Cerebellar cortex (tissue), 1 donor: ENCODE measurements around the gene KCND3.
"Not testable (repeated sequence)": the region's sequence is repeated elsewhere in the genome, so short reads cannot be mapped to it uniquely, and the experiment has no call there.

Experiments
- DNase-seq: peaks from one replicate; pipeline ENCODE4 v3.0.0-alpha.2; 2015; ENCODE audit warnings: low spot score

KCND3 gene

GRCh38 chr1:111814305-111814628 lies 175.2 kb downstream of the KCND3 start:
- peak; percentile 25 for DNase-seq

- DNase-seq, result peak; percentile 51
Observed at GRCh38 chr1:111813440-111814304, 175.8 kb downstream of the KCND3 start.

- no peak for DNase-seq
Observed at GRCh38 chr1:111812306-111812705, 177.2 kb downstream of the KCND3 start.

- no peak for DNase-seq
Observed at GRCh38 chr1:111811891-111812290, 177.6 kb downstream of the KCND3 start.

- DNase-seq, result no peak
Observed at GRCh38 chr1:111805251-111805650, 184.2 kb downstream of the KCND3 start.

GRCh38 chr1:111804776-111805175 lies 184.7 kb downstream of the KCND3 start:
- no peak for DNase-seq

GRCh38 chr1:111803951-111804350 lies 185.5 kb downstream of the KCND3 start:
- DNase-seq, result peak; percentile 75

- DNase-seq, result no peak
Observed at GRCh38 chr1:111802984-111803383, 186.5 kb downstream of the KCND3 start.

GRCh38 chr1:111802110-111802509 lies 187.4 kb downstream of the KCND3 start:
- no peak for DNase-seq

GRCh38 chr1:111801071-111801850 lies 188.2 kb downstream of the KCND3 start:
- peak; percentile 88 for DNase-seq

GRCh38 chr1:111799722-111800121 lies 189.7 kb downstream of the KCND3 start:
- DNase-seq, result not testable (repeated sequence)

GRCh38 chr1:111798580-111798979 lies 190.9 kb downstream of the KCND3 start:
- DNase-seq, result no peak

- DNase-seq, result no peak
Observed at GRCh38 chr1:111795401-111795800, 194.1 kb downstream of the KCND3 start.

GRCh38 chr1:111793923-111794322 lies 195.5 kb downstream of the KCND3 start:
- DNase-seq, result no peak

- no peak for DNase-seq
Observed at GRCh38 chr1:111792249-111792648, 197.2 kb downstream of the KCND3 start.

- DNase-seq, result no peak
Observed at GRCh38 chr1:111791776-111792175, 197.7 kb downstream of the KCND3 start.

- peak; percentile 41 for DNase-seq
Observed at GRCh38 chr1:111789666-111790316, 199.7 kb downstream of the KCND3 start.

- peak; percentile 50 for DNase-seq
Observed at GRCh38 chr1:111789142-111789541, 200.3 kb downstream of the KCND3 start.

- peak; percentile 77 for DNase-seq
Observed at GRCh38 chr1:111786669-111787207, 202.7 kb downstream of the KCND3 start.

GRCh38 chr1:111784273-111784901 lies 205.1 kb downstream of the KCND3 start:
- DNase-seq, result no peak

GRCh38 chr1:111779546-111779945 lies 209.9 kb downstream of the KCND3 start:
- DNase-seq, result no peak

GRCh38 chr1:111778541-111779051 lies 210.9 kb downstream of the KCND3 start:
- no peak for DNase-seq
